Coronary artery (tissue), 2 donors: Measurements from ENCODE around the gene RAB9B.

Experiments
- DNase-seq: peaks from one replicate; pipeline ENCODE4 v3.0.0-alpha.2; 2017; ENCODE audit warnings: low spot score
- H3K27ac ChIP-seq, 2 donors: fragments of 200-600 bp; sonication (generic); one replicate each; pipeline ENCODE4 v1.5.1; 2016 to 2019
- H3K4me3 ChIP-seq: fragments of 200-600 bp; sonication (generic); 2 replicates; pipeline ENCODE4 v1.5.1; 2016; ENCODE audit warnings: mild to moderate bottlenecking, moderate library complexity
- CTCF ChIP-seq: fragments of 200-600 bp; sonication (generic); IDR thresholded peaks from one replicate; pipeline ENCODE4 v1.5.1; 2019; ENCODE audit warnings: antibody characterized with exemption

Gene RAB9B

GRCh38 chrX:103811858-103812257, 20.2 kb downstream of the RAB9B start:
- Histone ChIP-seq H3K27ac (no peak overlapping the region), H3K4me3 (no peak overlapping the region)
- no peak for DNase-seq
- TF ChIP-seq CTCF: no peak

GRCh38 chrX:103806862-103807474, 25.1 kb downstream of the RAB9B start:
- H3K4me3 ChIP-seq: no peak overlapping the region
- TF ChIP-seq CTCF: no peak
- DNase-seq: no peak
- no peak overlapping the region for H3K27ac ChIP-seq

- DNase-seq: no peak
- Histone ChIP-seq H3K27ac (no peak overlapping the region), H3K4me3 (no peak overlapping the region)
- no peak for TF ChIP-seq CTCF
Observed at GRCh38 chrX:103805860-103806259, 26.2 kb downstream of the RAB9B start.

- Histone ChIP-seq H3K27ac (no peak overlapping the region), H3K4me3 (no peak overlapping the region)
- TF ChIP-seq CTCF: no peak
- DNase-seq: no peak
Observed at GRCh38 chrX:103800318-103800717, 31.7 kb downstream of the RAB9B start.

- no peak for DNase-seq
- H3K27ac ChIP-seq: no peak overlapping the region
Observed at GRCh38 chrX:103797691-103798090, 34.4 kb downstream of the RAB9B start.

GRCh38 chrX:103794119-103794518, 37.9 kb downstream of the RAB9B start:
- H3K4me3 ChIP-seq: no peak overlapping the region
- no peak for TF ChIP-seq CTCF
- H3K27ac ChIP-seq: no peak overlapping the region
- DNase-seq: no peak

More at GRCh38 chrX:103797691-103798090, 34.4 kb downstream of the RAB9B start:
- no peak overlapping the region for H3K4me3 ChIP-seq
- no peak for TF ChIP-seq CTCF

GRCh38 chrX:103793545-103793940, 38.5 kb downstream of the RAB9B start:
- DNase-seq: no peak
- Histone ChIP-seq H3K4me3 (peak overlapping the region; percentile 31), H3K27ac (no peak overlapping the region)
- no peak for TF ChIP-seq CTCF
